GM19025 (cell line): ENCODE measurements around the gene CLCNKB.
"Not testable (repeated sequence)": the region's sequence is repeated elsewhere in the genome, so short reads cannot be mapped to it uniquely, and the experiment has no call there.

Experiments used
- ATAC-seq: cut with Tn5 transposase; IDR thresholded peaks from one replicate; pipeline ENCODE4 v1.9.1; 2021; ENCODE audit warnings: mild to moderate bottlenecking, low read depth, moderate library complexity; ENCODE audit not compliant: unreplicated experiment

Gene CLCNKB

GRCh38 chr1:16043521-16043920 is at the start of gene CLCNKB:
Gene CLCNKB, plus strand, starts transcription at chr1:16043782. Its CDS starts 711 bp downstream, at chr1:16044493.
- ATAC-seq: no peak

DNA sequence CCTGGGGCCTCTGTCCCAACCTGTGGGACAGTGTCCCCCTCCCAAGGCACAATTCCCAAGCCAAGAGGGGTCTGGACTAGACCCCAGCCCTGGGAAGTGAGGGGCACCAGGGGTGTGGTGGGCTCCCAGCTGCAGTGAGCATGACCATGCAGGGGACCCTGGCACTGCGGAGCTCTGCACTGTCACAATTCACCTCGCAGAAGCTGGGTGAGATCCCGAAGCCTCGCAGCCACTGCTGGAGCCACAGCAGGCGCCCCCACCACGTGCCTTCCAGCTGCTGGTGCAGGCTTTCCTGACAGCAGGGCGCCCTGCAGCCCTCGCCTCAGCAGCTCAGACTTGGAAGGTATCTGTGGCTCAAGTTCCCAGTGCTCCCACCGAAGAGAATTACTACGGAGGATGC is 49.5 kb upstream of the CLCNKB start:
- ATAC-seq: no peak

GRCh38 chr1:15994590-15995351 is 48.8 kb upstream of the CLCNKB start:
- no peak for ATAC-seq

DNA sequence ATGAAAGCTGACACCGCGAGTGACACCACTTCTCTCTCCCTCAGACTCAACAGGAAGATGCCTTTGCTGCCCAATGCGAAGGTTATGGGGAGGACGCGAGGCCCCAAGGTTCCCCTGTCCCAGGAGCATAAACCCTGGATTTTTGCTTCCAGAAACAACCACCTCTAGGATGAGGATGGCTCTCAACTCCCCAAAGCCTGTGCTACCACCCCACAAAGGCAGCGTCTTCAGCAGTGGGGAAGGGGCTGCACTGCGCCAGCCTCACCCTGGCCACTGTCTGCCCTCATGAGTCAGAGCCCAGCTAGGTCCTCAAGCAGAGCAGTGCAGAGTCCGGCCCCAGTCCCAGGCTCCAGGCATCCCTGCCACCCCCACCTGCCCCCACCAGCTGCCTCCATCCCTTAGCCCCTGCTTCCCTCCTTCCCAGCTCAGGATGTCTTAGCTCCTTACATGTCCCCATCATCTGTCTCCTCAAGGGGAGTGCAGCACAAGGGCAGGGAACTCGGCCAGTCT is 46.5 kb upstream of the CLCNKB start:
- no peak for ATAC-seq

GRCh38 chr1:15997637-15998280 is 45.8 kb upstream of the CLCNKB start:
- ATAC-seq: no peak

DNA sequence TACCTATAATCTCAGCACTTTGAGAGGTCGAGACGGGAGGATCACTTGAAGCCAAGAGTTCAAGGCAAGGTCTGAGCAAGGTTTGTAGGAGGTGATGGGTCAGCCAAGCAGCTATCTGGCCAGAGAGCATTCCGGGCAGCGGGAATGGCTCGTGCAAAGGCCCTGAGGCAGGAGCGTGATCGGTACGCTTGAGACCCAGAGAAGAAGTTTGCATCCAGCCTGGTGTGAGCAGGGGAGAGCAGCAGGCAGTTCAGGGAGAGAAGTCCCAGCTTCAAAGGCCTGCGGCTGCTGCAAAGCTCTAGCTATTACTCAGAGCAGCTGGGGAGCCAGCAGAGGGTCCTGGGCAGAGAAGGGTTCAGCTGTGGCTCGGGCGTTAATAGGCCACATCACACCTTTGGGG is 44.7 kb upstream of the CLCNKB start:
- no peak for ATAC-seq

- ATAC-seq: not testable (repeated sequence)
Measured at GRCh38 chr1:16001274-16001673, 42.3 kb upstream of the CLCNKB start.

- ATAC-seq: no peak
Measured at GRCh38 chr1:16005597-16005996, 38.0 kb upstream of the CLCNKB start.

DNA sequence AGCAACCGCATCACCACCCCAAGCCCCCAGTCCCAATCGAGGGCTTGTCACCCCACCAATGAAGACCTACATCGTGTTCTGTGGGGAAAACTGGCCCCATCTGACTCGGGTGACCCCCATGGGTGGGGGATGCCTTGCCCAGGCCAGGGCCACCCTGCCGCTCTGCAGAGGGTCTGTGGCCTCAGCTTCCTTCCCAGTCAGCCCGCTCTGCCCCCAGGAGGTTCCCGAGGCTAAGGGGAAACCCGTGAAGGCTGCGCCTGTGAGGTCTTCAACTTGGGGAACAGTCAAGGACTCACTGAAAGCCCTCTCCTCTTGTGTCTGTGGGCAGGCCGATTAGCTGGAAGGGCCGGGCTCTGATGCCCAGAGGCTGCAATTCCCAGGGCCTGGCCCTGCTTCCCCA is 37.6 kb upstream of the CLCNKB start:
- no peak for ATAC-seq

DNA sequence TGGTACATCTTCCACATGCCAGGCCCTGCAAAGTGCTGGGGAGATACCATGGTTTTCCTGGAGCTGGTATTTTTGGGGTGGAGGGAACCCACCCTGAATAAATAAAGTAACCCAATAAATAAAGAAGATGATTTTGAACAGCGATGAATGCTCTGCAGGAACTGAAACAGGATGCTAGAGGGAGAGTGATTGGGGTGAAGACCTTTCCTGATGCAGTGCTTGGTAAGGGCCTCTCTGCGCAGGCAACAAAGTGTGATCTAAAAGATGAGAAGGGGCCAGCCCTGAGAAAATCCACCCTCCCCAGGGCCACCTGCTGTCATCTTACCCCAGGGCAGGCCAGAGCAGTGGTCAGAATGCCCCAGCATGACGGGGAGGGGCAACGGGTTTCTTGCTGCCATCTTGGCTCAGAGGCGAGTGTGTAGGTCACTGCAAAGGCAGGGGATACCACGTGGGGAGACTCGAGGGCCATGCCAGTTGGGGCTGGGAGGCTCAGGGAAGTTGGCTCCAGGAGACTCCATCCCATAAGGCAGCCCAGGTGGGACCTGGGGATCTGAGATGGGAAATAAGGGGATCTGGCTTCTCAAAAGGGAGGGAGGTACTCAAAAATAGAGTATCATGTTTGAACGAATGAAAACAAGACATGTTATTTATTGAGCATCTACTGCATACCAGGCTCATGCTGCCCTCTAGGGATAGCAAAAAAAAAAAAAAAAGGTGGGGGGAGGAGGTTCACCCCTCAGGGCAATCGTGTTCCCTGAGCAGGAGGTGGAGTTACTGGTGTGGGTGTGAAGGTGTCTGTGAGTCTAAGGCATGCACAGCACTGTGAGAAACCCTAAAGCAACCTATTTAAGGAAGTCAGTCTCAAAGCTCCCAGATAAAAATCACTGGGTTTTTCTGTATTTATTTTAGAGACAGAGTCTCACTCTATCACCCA is 36.8 kb upstream of the CLCNKB start:
- ATAC-seq: no peak

GRCh38 chr1:16007671-16008341 is 35.8 kb upstream of the CLCNKB start:
- ATAC-seq: no peak

DNA sequence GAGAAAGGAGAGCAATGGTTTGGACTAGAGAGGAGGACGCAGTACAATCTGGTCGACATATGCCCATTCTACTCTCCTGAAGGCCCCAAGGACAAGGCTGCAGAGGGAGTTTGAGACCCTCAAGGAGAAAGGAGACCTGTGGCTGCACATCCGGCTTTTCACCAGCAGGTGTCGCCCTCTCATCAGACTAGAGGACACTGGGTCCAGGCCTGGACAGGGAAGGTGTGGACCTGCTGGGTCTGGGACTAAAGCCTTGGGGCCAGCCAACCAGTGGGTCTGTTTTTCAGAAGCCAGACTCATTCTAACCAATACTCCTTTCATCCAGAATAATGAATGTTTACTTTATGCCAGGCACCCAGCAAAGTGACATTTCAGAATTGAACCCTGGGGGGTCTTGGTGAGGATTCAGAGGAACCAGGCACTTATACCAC is 34.5 kb upstream of the CLCNKB start:
- ATAC-seq: no peak

DNA sequence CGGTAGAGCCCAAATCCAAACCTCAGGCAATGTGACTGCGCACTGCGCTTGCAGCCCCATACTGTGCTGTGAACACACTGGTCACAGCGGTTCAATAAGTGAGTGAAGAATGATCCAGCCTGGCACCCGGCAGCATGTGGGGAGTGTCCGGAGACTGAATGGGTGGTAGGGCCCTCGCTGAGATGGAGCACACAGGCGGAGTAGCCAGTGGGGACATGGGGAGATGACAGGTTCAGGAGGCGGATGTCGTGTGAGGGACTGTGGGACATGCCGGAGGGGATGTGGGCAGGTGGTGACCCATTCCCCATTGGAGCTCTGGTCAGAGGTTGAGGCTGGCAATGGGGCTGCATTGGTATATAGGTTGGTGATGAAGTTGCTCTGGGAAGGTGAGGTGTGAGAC is 33.9 kb upstream of the CLCNKB start:
- ATAC-seq: no peak

DNA sequence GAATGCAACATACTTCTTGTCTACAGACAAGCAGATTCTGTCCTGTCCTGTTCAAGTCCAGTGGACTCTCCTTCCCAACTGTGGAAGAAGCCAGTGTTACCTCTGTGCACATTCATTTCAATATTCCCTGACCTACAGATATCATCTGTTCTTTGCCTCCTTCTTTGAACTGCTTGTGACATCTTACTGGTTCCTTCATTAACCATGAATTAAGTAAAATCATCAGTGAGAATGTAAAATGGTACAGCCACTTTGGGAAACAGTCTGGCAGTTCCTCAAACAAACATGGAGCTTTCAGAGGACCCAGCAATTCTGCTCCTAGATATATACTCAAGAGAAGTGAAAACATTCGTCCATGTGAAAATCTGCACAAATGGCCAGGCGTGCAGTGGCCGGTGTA is 32.7 kb upstream of the CLCNKB start:
- no peak for ATAC-seq

DNA sequence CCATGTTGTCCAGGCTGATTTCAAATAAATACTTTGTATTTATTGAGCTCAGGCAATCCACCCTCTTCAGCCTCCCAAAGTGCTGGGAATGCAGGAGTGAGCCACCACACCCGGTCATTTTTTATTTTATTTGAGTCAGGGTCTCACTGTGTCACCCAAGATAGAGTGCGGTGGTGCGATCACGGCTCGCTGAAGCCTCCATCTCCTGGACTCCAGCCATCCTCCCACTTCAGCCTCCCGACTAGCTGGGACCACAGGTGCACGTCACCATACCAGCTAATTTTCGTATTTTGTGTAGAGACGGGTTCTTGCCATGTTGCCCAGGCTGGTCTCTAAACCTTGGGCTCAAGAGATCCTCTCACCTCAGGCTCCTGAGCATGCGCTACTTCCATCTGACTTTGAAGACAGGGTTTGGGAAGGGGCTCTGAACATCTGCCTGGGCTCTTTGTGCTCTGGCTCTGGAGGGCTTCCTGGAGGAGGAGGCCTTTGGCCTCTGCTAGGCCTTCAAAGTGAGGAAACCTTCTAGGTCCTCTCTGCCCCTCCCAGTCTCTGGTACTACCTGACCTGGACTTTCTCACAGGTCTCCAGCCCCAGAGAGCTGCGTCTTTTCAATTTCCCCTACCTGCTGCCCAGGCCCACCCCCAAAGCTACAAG is 31.5 kb upstream of the CLCNKB start:
- no peak for ATAC-seq

DNA sequence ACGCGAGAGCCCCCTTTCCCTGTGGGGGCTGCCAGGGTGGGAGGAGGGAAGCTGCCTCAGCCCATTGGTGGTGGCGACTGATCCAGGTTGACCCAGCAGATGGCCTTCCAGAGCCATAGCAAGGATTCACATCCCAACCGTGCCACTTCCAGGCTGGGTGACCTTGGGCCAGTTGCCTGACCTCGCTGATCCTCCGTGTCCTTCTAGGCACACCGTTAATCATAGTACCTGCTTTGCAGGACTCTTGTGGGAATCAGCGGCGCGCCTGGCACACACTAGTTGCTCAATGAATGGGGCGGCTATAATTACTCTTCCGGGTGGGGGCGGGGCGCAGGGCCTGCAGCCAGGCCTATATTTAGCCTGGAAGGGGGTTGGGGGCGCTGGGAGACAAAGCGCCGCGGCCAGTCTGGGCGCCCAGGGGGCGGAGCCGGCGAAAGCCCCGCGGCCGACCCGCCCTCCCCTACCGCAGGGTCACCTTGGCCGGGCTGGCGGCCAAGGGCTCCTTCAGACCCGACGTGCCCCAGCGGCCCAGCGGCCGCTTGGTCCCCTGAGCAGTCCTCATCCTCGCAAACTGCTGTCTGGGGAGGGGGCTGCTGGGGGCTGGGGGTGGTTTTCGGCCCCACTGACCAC is 30.9 kb upstream of the CLCNKB start:
- ATAC-seq: no peak

DNA sequence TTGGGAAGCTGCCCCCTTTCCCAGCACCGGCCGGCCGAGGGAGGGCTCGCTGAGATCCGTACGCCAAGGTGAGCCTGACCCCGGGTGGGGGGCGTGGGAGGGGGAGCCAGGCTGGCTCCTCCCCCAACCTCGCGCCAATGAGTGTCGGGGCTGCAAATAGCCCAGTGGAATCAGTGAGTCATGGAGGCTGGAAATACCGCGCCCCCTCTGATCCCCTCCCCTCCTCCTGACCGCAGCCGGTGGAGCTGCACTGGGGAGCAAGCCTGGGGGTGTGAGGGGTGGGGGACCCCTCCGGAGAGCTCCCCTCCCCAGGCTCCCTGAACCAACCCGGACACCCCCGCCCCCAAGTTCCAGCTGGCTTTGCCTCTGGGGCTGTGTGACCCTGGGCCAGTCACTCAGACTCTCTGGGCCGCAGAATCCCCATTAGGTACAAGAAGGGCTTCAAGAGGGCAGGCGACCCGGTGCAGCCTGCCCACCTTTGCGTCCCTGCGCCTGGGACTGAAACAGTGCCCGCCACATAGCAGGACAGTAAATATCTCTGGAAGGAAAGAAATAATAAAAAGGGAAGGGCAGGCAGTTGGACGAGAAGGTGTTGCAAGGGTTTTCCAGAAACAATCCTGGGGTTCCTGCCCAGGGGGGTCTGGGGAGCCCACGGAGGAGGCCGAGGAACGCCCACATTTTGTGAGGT is 30.2 kb upstream of the CLCNKB start:
- ATAC-seq: no peak

DNA sequence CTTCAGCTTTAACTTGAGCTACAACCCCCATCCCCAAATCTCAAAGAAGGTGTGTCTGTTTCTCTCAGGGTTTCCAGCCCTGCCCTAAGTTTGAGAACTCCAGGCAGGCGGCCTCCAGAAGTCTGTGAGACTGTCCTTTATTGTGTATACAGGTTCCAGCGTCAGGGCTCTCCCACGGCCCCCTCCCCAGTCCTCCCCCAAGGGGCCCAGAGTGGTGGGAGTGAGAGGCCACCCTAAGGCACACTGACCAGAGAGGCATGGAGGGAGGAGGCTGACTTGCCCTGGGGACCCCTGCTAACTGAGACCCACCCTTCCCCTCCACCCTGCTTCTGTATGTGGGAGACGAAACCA is 29.7 kb upstream of the CLCNKB start:
- ATAC-seq: no peak
